HL-60 (cell line): ENCODE data around the gene NFIA.

Experiments used
- DNase-seq, 2 experiments: peaks; one replicate each; pipeline ENCODE4 v3.0.0-alpha.2; 2010 to 2020; ENCODE audit warnings: low read depth in 1 of 2, low spot score in 1 of 2
- H3K27ac ChIP-seq: fragments of 250-450 bp; sonication (Bioruptor Pico); replicated peaks from 2 replicates; pipeline ENCODE4 v1.5.1; 2020; ENCODE audit warnings: mild to moderate bottlenecking, moderate library complexity
- H3K27me3 ChIP-seq: fragments of 250-450 bp; sonication (Bioruptor Pico); 2 replicates; pipeline ENCODE4 v1.5.1; 2021; ENCODE audit warnings: mild to moderate bottlenecking, moderate library complexity; ENCODE audit not compliant: insufficient read depth, poor library complexity, severe bottlenecking
- H3K4me3 ChIP-seq: replicated peaks from 2 replicates; pipeline ENCODE4 v1.5.1; 2011; ENCODE audit warnings: mild to moderate bottlenecking, control low read depth, low read length; ENCODE audit not compliant: insufficient read depth
- CTCF ChIP-seq: IDR thresholded peaks from one replicate; pipeline ENCODE4 v1.5.1; 2011; ENCODE audit warnings: low read length, control low read depth, inconsistent platforms; ENCODE audit not compliant: insufficient read depth
- GABPA ChIP-seq: IDR thresholded peaks from 2 replicates; pipeline ENCODE4 v1.6.1; 2012; ENCODE audit warnings: low read depth
- POLR2AphosphoS5 ChIP-seq: IDR thresholded peaks from 2 replicates; pipeline ENCODE4 v1.6.1; 2012; ENCODE audit warnings: low read depth
- REST ChIP-seq: IDR thresholded peaks from 2 replicates; pipeline ENCODE4 v1.6.1; 2012; ENCODE audit warnings: low read depth; ENCODE audit not compliant: insufficient replicate concordance
- SPI1 ChIP-seq: IDR thresholded peaks from 2 replicates; pipeline ENCODE4 v1.6.1; 2012; ENCODE audit warnings: low read depth, mild to moderate bottlenecking, borderline replicate concordance

Gene NFIA

GRCh38 chr1:61436491-61437120 is 354.2 kb downstream of the NFIA start:
- no peak overlapping the region for H3K27ac ChIP-seq
- no peak overlapping the region for H3K4me3 ChIP-seq
- no peak for TF ChIP-seq CTCF
- no peak for TF ChIP-seq POLR2AphosphoS5
- TF ChIP-seq GABPA, result no peak
- no peak for TF ChIP-seq REST
- no peak for TF ChIP-seq SPI1
- no peaks in the 10 kb centered on the region for H3K27me3 ChIP-seq
- no peak for DNase-seq

GRCh38 chr1:61439234-61439633 is 356.9 kb downstream of the NFIA start:
- Histone ChIP-seq H3K27ac (no peak overlapping the region), H3K27me3 (no peaks in the 10 kb centered on the region), H3K4me3 (no peak overlapping the region)
- TF ChIP-seq GABPA (no peak), SPI1 (no peak), CTCF (no peak), REST (no peak), POLR2AphosphoS5 (no peak)
- no peak for DNase-seq

- Histone ChIP-seq H3K4me3 (no peak overlapping the region), H3K27me3 (no peaks in the 10 kb centered on the region), H3K27ac (no peak overlapping the region)
- no peak for DNase-seq
- TF ChIP-seq SPI1, result no peak
- TF ChIP-seq REST, result no peak
- no peak for TF ChIP-seq POLR2AphosphoS5
- TF ChIP-seq CTCF, result no peak
- TF ChIP-seq GABPA, result no peak
These were observed 359.4 kb downstream of the NFIA start for GRCh38 chr1:61441723-61442262.
